Measurements from ENCODE around the gene AEBP1. TPM values are rescaled to one million over a fixed set of nuclear protein-coding genes. Genes with fewer than 3 reads are reported as not detected.

Gene AEBP1
- total and polyA plus RNA-seq, 2 of the 4 experiments (the other 2 are of a cell fraction): 1.1 to 5.7 TPM

GRCh38 chr7:44093102-44093641 is 11.0 kb upstream of the AEBP1 start:
- no peak overlapping the region for H3K4me2 ChIP-seq (ENCODE audit: low read depth, low read length)
- H4K8ac ChIP-seq (ENCODE audit: low read depth in 2 of 2, low read length in 2 of 2): no peak overlapping the region
- POLR2A ChIA-PET (ENCODE audit: unreplicated experiment): no interaction called here
- H3K9me1 ChIP-seq (ENCODE audit: insufficient read depth, low read length): peaks cover 8% of the 10 kb centered on the region; the same call in 1 of the 2 replicates
- no peak overlapping the region for H3K14ac ChIP-seq (replicated peaks; ENCODE audit: low read depth, low read length)
- no peak overlapping the region for H3K4me3 ChIP-seq (ENCODE audit: insufficient read depth, low read depth, low read length)
- no peak overlapping the region for H3K27ac ChIP-seq (ENCODE audit: insufficient read depth, low read length)
- no TSS peak for BruUV-seq (replicated peaks)
- no peak overlapping the region for H4K5ac ChIP-seq (ENCODE audit: low read depth, low read length)
- no peaks in the 10 kb centered on the region for H3K79me1 ChIP-seq (ENCODE audit: low read depth in 1 of 2, low read length in 2 of 2)
- no peak overlapping the region for H2AFZ ChIP-seq (replicated peaks; ENCODE audit: low read length, poor library complexity)
- no peak overlapping the region for H4K91ac ChIP-seq (ENCODE audit: insufficient read depth, low read depth, low read length)
- no peaks in the 10 kb centered on the region for H3K36me3 ChIP-seq (ENCODE audit: control insufficient read depth, insufficient read depth, low read length)
- H2AK5ac ChIP-seq (ENCODE audit: low read depth, low read length): no peak overlapping the region
- no peak overlapping the region for H3K9ac ChIP-seq (ENCODE audit: low read depth, low read length)
- H3K27me3 ChIP-seq (ENCODE audit: control insufficient read depth, insufficient read depth, low read length): no peaks in the 10 kb centered on the region
- no peak overlapping the region for H3K4ac ChIP-seq (ENCODE audit: low read depth, low read length)
- H2BK5ac ChIP-seq (ENCODE audit: low read depth, low read length, poor library complexity, severe bottlenecking): no peak overlapping the region
- DNase-seq (no peak), ATAC-seq (ENCODE audit: low read depth) (no peak)
- WGBS, 2 experiments (ENCODE audit: extremely low coverage in 2 of 2, insufficient read length in 1 of 2): 92% methylated on average over 2 of the region's 6 CpGs; no CpG with 5 or more reads in 1 of the 2 experiments
- H4K20me1 ChIP-seq (ENCODE audit: insufficient read depth, low read length): no peaks in the 10 kb centered on the region
- H3K18ac ChIP-seq (ENCODE audit: low read depth, low read length): no peak overlapping the region
- H3K56ac ChIP-seq (ENCODE audit: extremely low read depth, insufficient read depth, low read length): no peak overlapping the region
- in situ Hi-C loops (cut with MboI; ENCODE audit: low sequenced_read_pairs): no loop called here
- no peak overlapping the region for H2BK120ac ChIP-seq (ENCODE audit: low read depth, low read length)
- H2BK15ac ChIP-seq (ENCODE audit: low read depth, low read length): no peak overlapping the region
- TF ChIP-seq CTCF (conservative IDR thresholded peaks at IDR 0.05; ENCODE audit: low read depth, low read length) (no peak), POLR2A (IDR thresholded peaks at IDR 0.05; ENCODE audit: low read depth, low read length) (no peak), MXI1 (IDR thresholded peaks at IDR 0.05; ENCODE audit: borderline replicate concordance, low read depth, low read length) (no peak), SMC3 (IDR thresholded peaks at IDR 0.05; ENCODE audit: low read depth, low read length) (no peak), RFX5 (IDR thresholded peaks at IDR 0.05; ENCODE audit: low read depth, low read length) (no peak), ELK1 (IDR thresholded peaks at IDR 0.05; ENCODE audit: borderline replicate concordance, low read depth, low read length) (no peak), USF2 (IDR thresholded peaks at IDR 0.05; ENCODE audit: low read depth, low read length) (no peak)
- no peak overlapping the region for H2BK20ac ChIP-seq (ENCODE audit: low read depth, low read length)
- no peak overlapping the region for H3K23ac ChIP-seq (ENCODE audit: low read depth, low read length)
- no peak overlapping the region for H2AK9ac ChIP-seq (replicated peaks; ENCODE audit: low read depth, low read length, poor library complexity)
- CTCF ChIA-PET: no interaction called here
- dilution Hi-C loops (cut with HindIII; ENCODE audit: low sequenced_read_pairs, unreplicated experiment): no loop called here
- peaks cover 10% of the 10 kb centered on the region for H3K4me1 ChIP-seq (ENCODE audit: control insufficient read depth, insufficient read depth, low read length)
- intact Hi-C loops (cut with micrococcal nuclease): no loop called here
- H3K9me3 ChIP-seq (ENCODE audit: control insufficient read depth, insufficient read depth, low read length): no peaks in the 10 kb centered on the region
